Measurements from ENCODE around the gene ZIC1. TPM values are rescaled to one million over a fixed set of nuclear protein-coding genes. Genes with fewer than 3 reads are reported as not detected.

Gene ZIC1
- total RNA-seq, 1 experiment from 2014 or later, result not detected

- no TSS peak for BruUV-seq (replicated peaks)
- H3K27ac ChIP-seq, result no peak overlapping the region
- no peaks in the 10 kb centered on the region for H3K9me2 ChIP-seq (ENCODE audit: insufficient read depth)
- no peak for DNase-seq
- ChIA-PET CTCF (no interaction called here), POLR2A (ENCODE audit: unreplicated experiment) (no interaction called here)
- H3F3A ChIP-seq (ENCODE audit: insufficient read depth, low read depth), result no peaks in the 10 kb centered on the region
- no peaks in the 10 kb centered on the region for H3K9me3 ChIP-seq (ENCODE audit: insufficient read depth, low read depth)
- no peak for TF ChIP-seq EZH2 (IDR thresholded peaks at IDR 0.05; ENCODE audit: low read depth)
- TF ChIP-seq CTCF (conservative IDR thresholded peaks at IDR 0.05), result no peak
- no peaks in the 10 kb centered on the region for H3K79me2 ChIP-seq (ENCODE audit: low read depth)
- intact Hi-C loops (cut with micrococcal nuclease; ENCODE audit: unreplicated experiment), result no loop called here
- no peak overlapping the region for H3K4me3 ChIP-seq
- no peaks in the 10 kb centered on the region for H3K36me3 ChIP-seq (ENCODE audit: low read depth)
- no peaks in the 10 kb centered on the region for H3K4me1 ChIP-seq (replicated peaks; ENCODE audit: insufficient read depth)
- no peaks in the 10 kb centered on the region for H4K20me1 ChIP-seq (ENCODE audit: insufficient read depth)
- H3K4me2 ChIP-seq, result no peak overlapping the region
- no peak overlapping the region for H2AFZ ChIP-seq
- no peaks in the 10 kb centered on the region for H3K27me3 ChIP-seq (ENCODE audit: insufficient read depth, low read depth)
Measured at GRCh38 chr3:147420353-147421183, 11.4 kb downstream of the ZIC1 start.

- no peak for TF ChIP-seq EZH2 (IDR thresholded peaks at IDR 0.05; ENCODE audit: low read depth)
- no peak for TF ChIP-seq CTCF (conservative IDR thresholded peaks at IDR 0.05)
- H3K27ac ChIP-seq, result no peak overlapping the region
- no peak overlapping the region for H3K4me3 ChIP-seq
- H3K36me3 ChIP-seq (ENCODE audit: low read depth), result no peaks in the 10 kb centered on the region
- no TSS peak for BruUV-seq (replicated peaks)
- no peaks in the 10 kb centered on the region for H3K4me1 ChIP-seq (replicated peaks; ENCODE audit: insufficient read depth)
- no peak overlapping the region for H2AFZ ChIP-seq
- no peaks in the 10 kb centered on the region for H3K79me2 ChIP-seq (ENCODE audit: low read depth)
- H3K4me2 ChIP-seq, result no peak overlapping the region
- H3F3A ChIP-seq (ENCODE audit: insufficient read depth, low read depth), result no peaks in the 10 kb centered on the region
- no peaks in the 10 kb centered on the region for H3K9me3 ChIP-seq (ENCODE audit: insufficient read depth, low read depth)
- H4K20me1 ChIP-seq (ENCODE audit: insufficient read depth), result no peaks in the 10 kb centered on the region
- no peak for DNase-seq
- no peaks in the 10 kb centered on the region for H3K27me3 ChIP-seq (ENCODE audit: insufficient read depth, low read depth)
- no peaks in the 10 kb centered on the region for H3K9me2 ChIP-seq (ENCODE audit: insufficient read depth)
- POLR2A ChIA-PET (ENCODE audit: unreplicated experiment), result no interaction called here
- intact Hi-C loops (cut with micrococcal nuclease; ENCODE audit: unreplicated experiment), result no loop called here
- CTCF ChIA-PET, result no interaction called here
Measured at GRCh38 chr3:147421184-147421912, 12.2 kb downstream of the ZIC1 start.

GRCh38 chr3:147422196-147422595 lies 13.0 kb downstream of the ZIC1 start:
- Histone ChIP-seq H3K27ac (no peak overlapping the region), H3K4me3 (no peak overlapping the region), H3F3A (ENCODE audit: insufficient read depth, low read depth) (no peaks in the 10 kb centered on the region), H4K20me1 (ENCODE audit: insufficient read depth) (no peaks in the 10 kb centered on the region), H3K36me3 (ENCODE audit: low read depth) (no peaks in the 10 kb centered on the region), H2AFZ (no peak overlapping the region), H3K9me3 (ENCODE audit: insufficient read depth, low read depth) (no peaks in the 10 kb centered on the region), H3K79me2 (ENCODE audit: low read depth) (no peaks in the 10 kb centered on the region), H3K27me3 (ENCODE audit: insufficient read depth, low read depth) (no peaks in the 10 kb centered on the region), H3K4me1 (replicated peaks; ENCODE audit: insufficient read depth) (no peaks in the 10 kb centered on the region), H3K9me2 (ENCODE audit: insufficient read depth) (no peaks in the 10 kb centered on the region), H3K4me2 (no peak overlapping the region)
- DNase-seq, result no peak
- ChIA-PET CTCF (no interaction called here), POLR2A (ENCODE audit: unreplicated experiment) (no interaction called here)
- BruUV-seq (replicated peaks), result no TSS peak
- TF ChIP-seq CTCF (conservative IDR thresholded peaks at IDR 0.05) (no peak), EZH2 (IDR thresholded peaks at IDR 0.05; ENCODE audit: low read depth) (no peak)
- intact Hi-C loops (cut with micrococcal nuclease; ENCODE audit: unreplicated experiment), result no loop called here

Measured in PC-9 (cell line).